K562 (cell line): Measurements from ENCODE around the gene CD19. TPM values are rescaled to one million over a fixed set of nuclear protein-coding genes. Genes with fewer than 3 reads are reported as not detected.

Experiments used
- BCL6 ChIP-seq: fragments of 250-450 bp; sonication (Bioruptor Pico); IDR thresholded peaks from 2 replicates; pipeline ENCODE4 v1.4.0; 2020
- COPS2 ChIP-seq: fragments of 450-650 bp; conservative IDR thresholded peaks from 2 replicates; pipeline ENCODE4 v1.6.1; 2016; ENCODE audit warnings: mild to moderate bottlenecking, moderate library complexity
- PCBP2 ChIP-seq: fragments of 200-400 bp; formaldehyde crosslinking; IDR thresholded peaks from 2 replicates; pipeline ENCODE4 v1.6.1; 2018; ENCODE audit warnings: low read length, low read depth, mild to moderate bottlenecking, moderate library complexity; ENCODE audit not compliant: poor library complexity, severe bottlenecking
- PTBP1 ChIP-seq: fragments of 200-400 bp; formaldehyde crosslinking; IDR thresholded peaks from 2 replicates; pipeline ENCODE4 v1.6.1; 2017; ENCODE audit warnings: low read depth, low read length
- RBM15 ChIP-seq: fragments of 200-400 bp; formaldehyde crosslinking; IDR thresholded peaks from 2 replicates; pipeline ENCODE4 v1.6.1; 2018; ENCODE audit warnings: mild to moderate bottlenecking, low read length, moderate library complexity; ENCODE audit not compliant: insufficient read depth
- SIRT6 ChIP-seq: IDR thresholded peaks from one replicate; pipeline ENCODE4 v1.6.1; 2012; ENCODE audit warnings: low read depth, mild to moderate bottlenecking, control low read depth, inconsistent platforms, low read length, moderate library complexity
- SRSF1 ChIP-seq: fragments of 200-400 bp; formaldehyde crosslinking; IDR thresholded peaks from 2 replicates; pipeline ENCODE4 v1.6.1; 2017; ENCODE audit warnings: mild to moderate bottlenecking, low read depth, low read length, moderate library complexity
- TGIF2 ChIP-seq: sonication (generic); formaldehyde crosslinking; IDR thresholded peaks from 2 replicates; pipeline ENCODE4 v1.8.1; 2022; ENCODE audit warnings: mild to moderate bottlenecking, missing genetic modification reagents, moderate library complexity
- XRCC5 ChIP-seq: fragments of 200-400 bp; formaldehyde crosslinking; IDR thresholded peaks from 2 replicates; pipeline ENCODE4 v1.6.1; 2017; ENCODE audit warnings: low read depth, mild to moderate bottlenecking, low read length
- ZNF197 ChIP-seq: fragments of 200-800 bp; sonication (Bioruptor generic); IDR thresholded peaks from 2 replicates; pipeline ENCODE4 v1.6.1; 2016; ENCODE audit warnings: low read depth, missing genetic modification characterization, missing compliant biosample characterization
- ZNF212 ChIP-seq: fragments of 450-650 bp; formaldehyde crosslinking; IDR thresholded peaks from 2 replicates; pipeline ENCODE4 v1.4.0; 2020; ENCODE audit warnings: mild to moderate bottlenecking
- ZNF3 ChIP-seq: fragments of 250-450 bp; sonication (Bioruptor Pico); IDR thresholded peaks from 2 replicates; pipeline ENCODE4 v1.5.0; 2021; ENCODE audit warnings: mild to moderate bottlenecking, moderate library complexity
- polyA plus RNA-seq, 8 experiments: library from polyadenylated mRNA; depleted of rRNA in 4 of 8; stranded (reverse) in 5 of 8; unstranded in 3 of 8; fragments of >200 nt; fragmentation: Nextera tagmentation in 2 of 8; fragmentation: Illumina TruSeq in 1 of 8; extraction: Ambion mirVana in 2 of 8; extraction: Trizol in 1 of 8; gene quantifications; 2 replicates each; pipeline versions ENCODE4 v1.2.1 to v1.2.3, GENCODE V29; 2011 to 2014; ENCODE audit warnings: inconsistent platforms in 1 of 8, missing spikeins in 1 of 8
- total RNA-seq, 7 experiments: library from RNA; depleted of rRNA in 6 of 7; stranded (reverse); fragments of >200 nt in 6 of 7; fragmentation: Illumina TruSeq in 2 of 7; extraction: Trizol in 2 of 7; gene quantifications; 2 replicates each; pipeline versions ENCODE4 v1.2.1 to v1.2.3, GENCODE V29; 2011 to 2021; ENCODE audit warnings: low replicate concordance in 1 of 7
- TF ChIP-seq, protein P1 (sequence below): IDR thresholded peaks from 3 replicates; pipeline ENCODE4 v1.6.1; 2011; ENCODE audit warnings: borderline replicate concordance, mild to moderate bottlenecking, moderate library complexity; ENCODE audit not compliant: insufficient read length; ENCODE audit errors: extremely low read depth
- TF ChIP-seq, protein P2 (sequence below), 2 experiments: fragments of 450-650 bp in 1 of 2; sonication (generic) in 1 of 2; formaldehyde crosslinking in 1 of 2; IDR thresholded peaks; 2 replicates each; pipeline versions ENCODE4 v1.7.1 to v1.9.0; 2016 to 2022; ENCODE audit warnings: inconsistent platforms in 1 of 2, mild to moderate bottlenecking in 1 of 2, missing genetic modification reagents in 1 of 2

The CD19 gene
- total and polyA plus RNA-seq, 9 of the 15 experiments (the other 6 are each of a cell fraction or from before 2014, with no cell fraction given) = 0.27 to 3.7 (median 2.0) TPM; not detected in 1

DNA sequence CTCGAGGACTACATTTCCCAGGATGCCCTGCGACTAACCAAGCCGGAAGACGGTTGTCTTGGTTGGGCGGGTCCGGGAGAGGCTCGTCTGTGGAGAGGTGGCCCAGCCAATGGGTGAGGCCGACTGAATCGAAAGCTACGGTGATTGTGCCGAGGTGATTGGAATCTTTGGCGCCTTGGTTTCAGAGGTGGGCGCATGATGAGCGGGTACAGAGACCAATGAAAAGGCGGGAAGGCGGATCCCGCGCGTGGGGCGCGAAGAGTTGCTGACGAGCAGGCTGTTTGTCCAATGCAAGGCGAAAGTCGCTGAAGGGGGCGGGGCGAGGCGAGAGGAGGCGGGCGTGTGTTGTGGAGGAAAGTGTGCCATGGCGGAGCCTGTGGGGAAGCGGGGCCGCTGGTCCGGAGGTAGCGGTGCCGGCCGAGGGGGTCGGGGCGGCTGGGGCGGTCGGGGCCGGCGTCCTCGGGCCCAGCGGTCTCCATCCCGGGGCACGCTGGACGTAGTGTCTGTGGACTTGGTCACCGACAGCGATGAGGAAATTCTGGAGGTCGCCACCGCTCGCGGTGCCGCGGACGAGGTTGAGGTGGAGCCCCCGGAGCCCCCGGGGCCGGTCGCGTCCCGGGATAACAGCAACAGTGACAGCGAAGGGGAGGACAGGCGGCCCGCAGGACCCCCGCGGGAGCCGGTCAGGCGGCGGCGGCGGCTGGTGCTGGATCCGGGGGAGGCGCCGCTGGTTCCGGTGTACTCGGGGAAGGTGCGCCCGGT is 19.1 kb downstream of the CD19 start, which contains the start of gene NFATC2IP (continued):
- TF ChIP-seq PCBP2 (no peak), SIRT6 (no peak), ZNF212 (no peak), TGIF2 (CRISPR knock-in tag) (no peak), PTBP1 (no peak), SRSF1 (no peak), RBM15 (no peak), ZNF3 (CRISPR knock-in tag) (no peak), ZNF197 (CRISPR knock-in tag) (no peak), COPS2 (no peak), BCL6 (CRISPR knock-in tag) (no peak), XRCC5 (no peak)
- TF ChIP-seq, protein P1, sequence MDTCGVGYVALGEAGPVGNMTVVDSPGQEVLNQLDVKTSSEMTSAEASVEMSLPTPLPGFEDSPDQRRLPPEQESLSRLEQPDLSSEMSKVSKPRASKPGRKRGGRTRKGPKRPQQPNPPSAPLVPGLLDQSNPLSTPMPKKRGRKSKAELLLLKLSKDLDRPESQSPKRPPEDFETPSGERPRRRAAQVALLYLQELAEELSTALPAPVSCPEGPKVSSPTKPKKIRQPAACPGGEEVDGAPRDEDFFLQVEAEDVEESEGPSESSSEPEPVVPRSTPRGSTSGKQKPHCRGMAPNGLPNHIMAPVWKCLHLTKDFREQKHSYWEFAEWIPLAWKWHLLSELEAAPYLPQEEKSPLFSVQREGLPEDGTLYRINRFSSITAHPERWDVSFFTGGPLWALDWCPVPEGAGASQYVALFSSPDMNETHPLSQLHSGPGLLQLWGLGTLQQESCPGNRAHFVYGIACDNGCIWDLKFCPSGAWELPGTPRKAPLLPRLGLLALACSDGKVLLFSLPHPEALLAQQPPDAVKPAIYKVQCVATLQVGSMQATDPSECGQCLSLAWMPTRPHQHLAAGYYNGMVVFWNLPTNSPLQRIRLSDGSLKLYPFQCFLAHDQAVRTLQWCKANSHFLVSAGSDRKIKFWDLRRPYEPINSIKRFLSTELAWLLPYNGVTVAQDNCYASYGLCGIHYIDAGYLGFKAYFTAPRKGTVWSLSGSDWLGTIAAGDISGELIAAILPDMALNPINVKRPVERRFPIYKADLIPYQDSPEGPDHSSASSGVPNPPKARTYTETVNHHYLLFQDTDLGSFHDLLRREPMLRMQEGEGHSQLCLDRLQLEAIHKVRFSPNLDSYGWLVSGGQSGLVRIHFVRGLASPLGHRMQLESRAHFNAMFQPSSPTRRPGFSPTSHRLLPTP = no peak
- TF ChIP-seq, protein P2, sequence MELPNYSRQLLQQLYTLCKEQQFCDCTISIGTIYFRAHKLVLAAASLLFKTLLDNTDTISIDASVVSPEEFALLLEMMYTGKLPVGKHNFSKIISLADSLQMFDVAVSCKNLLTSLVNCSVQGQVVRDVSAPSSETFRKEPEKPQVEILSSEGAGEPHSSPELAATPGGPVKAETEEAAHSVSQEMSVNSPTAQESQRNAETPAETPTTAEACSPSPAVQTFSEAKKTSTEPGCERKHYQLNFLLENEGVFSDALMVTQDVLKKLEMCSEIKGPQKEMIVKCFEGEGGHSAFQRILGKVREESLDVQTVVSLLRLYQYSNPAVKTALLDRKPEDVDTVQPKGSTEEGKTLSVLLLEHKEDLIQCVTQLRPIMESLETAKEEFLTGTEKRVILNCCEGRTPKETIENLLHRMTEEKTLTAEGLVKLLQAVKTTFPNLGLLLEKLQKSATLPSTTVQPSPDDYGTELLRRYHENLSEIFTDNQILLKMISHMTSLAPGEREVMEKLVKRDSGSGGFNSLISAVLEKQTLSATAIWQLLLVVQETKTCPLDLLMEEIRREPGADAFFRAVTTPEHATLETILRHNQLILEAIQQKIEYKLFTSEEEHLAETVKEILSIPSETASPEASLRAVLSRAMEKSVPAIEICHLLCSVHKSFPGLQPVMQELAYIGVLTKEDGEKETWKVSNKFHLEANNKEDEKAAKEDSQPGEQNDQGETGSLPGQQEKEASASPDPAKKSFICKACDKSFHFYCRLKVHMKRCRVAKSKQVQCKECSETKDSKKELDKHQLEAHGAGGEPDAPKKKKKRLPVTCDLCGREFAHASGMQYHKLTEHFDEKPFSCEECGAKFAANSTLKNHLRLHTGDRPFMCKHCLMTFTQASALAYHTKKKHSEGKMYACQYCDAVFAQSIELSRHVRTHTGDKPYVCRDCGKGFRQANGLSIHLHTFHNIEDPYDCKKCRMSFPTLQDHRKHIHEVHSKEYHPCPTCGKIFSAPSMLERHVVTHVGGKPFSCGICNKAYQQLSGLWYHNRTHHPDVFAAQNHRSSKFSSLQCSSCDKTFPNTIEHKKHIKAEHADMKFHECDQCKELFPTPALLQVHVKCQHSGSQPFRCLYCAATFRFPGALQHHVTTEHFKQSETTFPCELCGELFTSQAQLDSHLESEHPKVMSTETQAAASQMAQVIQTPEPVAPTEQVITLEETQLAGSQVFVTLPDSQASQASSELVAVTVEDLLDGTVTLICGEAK (IDR thresholded peaks at IDR 0.05) = peak; percentile 94
- TF ChIP-seq, protein P2 (CRISPR knock-in tag; IDR thresholded peaks at IDR 0.05) = no peak
